GM11168 (cell line): ENCODE results near the gene KAT6B.

Experiments used
- in situ Hi-C: fragments of 300-500 bp; cut with MboI; formaldehyde crosslinking; loops from one replicate; pipeline ENCODE4 v1.12.0; 2022; ENCODE audit warnings: low sequenced_read_pairs; ENCODE audit not compliant: unreplicated experiment

The KAT6B gene

GRCh38 chr10:74976565-74976964, 150.2 kb downstream of the KAT6B start:
- in situ Hi-C loops = no loop called here

- in situ Hi-C loops = no loop called here
Measured at GRCh38 chr10:74977072-74977471, 150.7 kb downstream of the KAT6B start.

- in situ Hi-C loops = no loop called here
Measured at GRCh38 chr10:74977913-74978847, 151.8 kb downstream of the KAT6B start.

- in situ Hi-C loops = no loop called here
Measured at GRCh38 chr10:74981831-74982633, 155.6 kb downstream of the KAT6B start.

GRCh38 chr10:74982634-74982982, 156.2 kb downstream of the KAT6B start:
- in situ Hi-C loops = no loop called here

GRCh38 chr10:74983383-74983782, 157.0 kb downstream of the KAT6B start:
- in situ Hi-C loops = no loop called here

GRCh38 chr10:74987339-74988053, 161.1 kb downstream of the KAT6B start:
- in situ Hi-C loops = no loop called here

GRCh38 chr10:74988054-74988775, 161.8 kb downstream of the KAT6B start:
- in situ Hi-C loops = no loop called here

- in situ Hi-C loops = no loop called here
Measured at GRCh38 chr10:74988832-74989561, 162.6 kb downstream of the KAT6B start.

GRCh38 chr10:74991435-74991834, 165.0 kb downstream of the KAT6B start:
- in situ Hi-C loops = no loop called here

GRCh38 chr10:74992068-74992467, 165.7 kb downstream of the KAT6B start:
- in situ Hi-C loops = no loop called here

GRCh38 chr10:74993649-74994048, 167.2 kb downstream of the KAT6B start:
- in situ Hi-C loops = no loop called here

GRCh38 chr10:74994854-74995253, 168.5 kb downstream of the KAT6B start:
- in situ Hi-C loops = no loop called here

GRCh38 chr10:74995806-74996205, 169.4 kb downstream of the KAT6B start:
- in situ Hi-C loops = no loop called here

- in situ Hi-C loops = no loop called here
Measured at GRCh38 chr10:74997163-74997562, 170.8 kb downstream of the KAT6B start.

- in situ Hi-C loops = loop anchor here (25.0 kb wide), 1 partner anchor 739 kb away; no protein-coding TSS in a partner anchor
Measured at GRCh38 chr10:75000748-75001321, 174.4 kb downstream of the KAT6B start.

GRCh38 chr10:75001715-75002350, 175.4 kb downstream of the KAT6B start:
- in situ Hi-C loops = loop anchor here (25.0 kb wide), 1 partner anchor 740 kb away; no protein-coding TSS in a partner anchor

- in situ Hi-C loops = loop anchor here (25.0 kb wide), 1 partner anchor 740 kb away; no protein-coding TSS in a partner anchor
Measured at GRCh38 chr10:75002351-75002725, 175.9 kb downstream of the KAT6B start.
